ENCODE data around the gene TRIM60.
"Not testable (repeated sequence)": the region's sequence is repeated elsewhere in the genome, so short reads cannot be mapped to it uniquely, and the experiment has no call there.

TRIM60 gene

GRCh38 chr4:165031436-165032211 is at the start of gene TRIM60:
Gene TRIM60 (plus strand): TSS chr4:165031999. CDS start chr4:165040073, 8,074 bp downstream.
- DNase-seq, result no peak

- DNase-seq, result no peak
These were observed 42.3 kb upstream of the TRIM60 start for GRCh38 chr4:164989471-164989870.

- DNase-seq, result not testable (repeated sequence)
These were observed 41.0 kb upstream of the TRIM60 start for GRCh38 chr4:164990786-164991185.

- DNase-seq, result not testable (repeated sequence)
These were observed 35.7 kb upstream of the TRIM60 start for GRCh38 chr4:164996123-164996522.

GRCh38 chr4:164997324-164997723 is 34.5 kb upstream of the TRIM60 start:
- no peak for DNase-seq

GRCh38 chr4:164997941-164998340 is 33.9 kb upstream of the TRIM60 start:
- no peak for DNase-seq

- not testable (repeated sequence) for DNase-seq
These were observed 33.2 kb upstream of the TRIM60 start for GRCh38 chr4:164998526-164999080.

GRCh38 chr4:165001957-165002356 is 29.8 kb upstream of the TRIM60 start:
- DNase-seq, result not testable (repeated sequence)

- DNase-seq, result no peak
These were observed 26.4 kb upstream of the TRIM60 start for GRCh38 chr4:165005352-165005925.

- DNase-seq, result no peak
These were observed 25.3 kb upstream of the TRIM60 start for GRCh38 chr4:165006456-165006855.

- no peak for DNase-seq
These were observed 24.9 kb upstream of the TRIM60 start for GRCh38 chr4:165006886-165007285.

- DNase-seq, result no peak
These were observed 22.1 kb upstream of the TRIM60 start for GRCh38 chr4:165009493-165010227.

- DNase-seq, result no peak
These were observed 21.3 kb upstream of the TRIM60 start for GRCh38 chr4:165010487-165010886.

GRCh38 chr4:165010991-165011390 is 20.8 kb upstream of the TRIM60 start:
- DNase-seq, result no peak

- no peak for DNase-seq
These were observed 20.4 kb upstream of the TRIM60 start for GRCh38 chr4:165011403-165011802.

- no peak for DNase-seq
These were observed 18.1 kb upstream of the TRIM60 start for GRCh38 chr4:165013691-165014090.

- DNase-seq, result no peak
These were observed 14.8 kb upstream of the TRIM60 start for GRCh38 chr4:165016971-165017370.

GRCh38 chr4:165019995-165020394 is 11.8 kb upstream of the TRIM60 start:
- not testable (repeated sequence) for DNase-seq

GRCh38 chr4:165025782-165026181 is 6.0 kb upstream of the TRIM60 start:
- DNase-seq, result not testable (repeated sequence)

- DNase-seq, result no peak
These were observed 3.9 kb upstream of the TRIM60 start for GRCh38 chr4:165027762-165028402.

- no peak for DNase-seq
These were observed 16.4 kb downstream of the TRIM60 start for GRCh38 chr4:165048170-165048569.

GRCh38 chr4:165052627-165053026 is 20.8 kb downstream of the TRIM60 start:
- no peak for DNase-seq

GRCh38 chr4:165053645-165054044 is 21.8 kb downstream of the TRIM60 start, which contains the start of gene TRIM75:
Gene TRIM75 (plus strand): TSS chr4:165053866. CDS start chr4:165059148, 5,282 bp downstream.
- DNase-seq, result no peak

Measured in NCI-H1930 (cell line).